HCEC 1CT (cell line): ENCODE data around the gene USP50.
"Not testable (repeated sequence)": the region's sequence is repeated elsewhere in the genome, so short reads cannot be mapped to it uniquely, and the experiment has no call there.

Experiments
- DNase-seq: peaks from one replicate; pipeline ENCODE4 v3.0.0-alpha.2; 2017

The USP50 gene

DNA sequence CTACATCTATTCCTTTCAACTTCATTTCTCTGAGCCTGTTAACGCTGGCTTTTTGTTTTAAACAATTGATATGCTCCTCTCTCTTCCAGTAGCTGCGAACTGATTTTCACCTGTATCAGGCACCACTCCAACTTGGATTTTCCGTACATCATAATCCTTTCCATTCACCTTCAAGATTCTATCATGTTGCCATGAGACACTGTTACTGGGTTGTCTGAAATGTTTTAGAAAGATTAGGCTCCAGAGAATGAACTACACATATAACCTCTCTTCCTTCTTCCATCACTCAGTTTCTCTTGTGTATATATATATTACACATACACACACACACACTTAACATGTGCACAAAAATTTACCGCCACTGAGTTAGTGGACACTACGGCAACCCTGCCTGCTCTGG lies at the start of gene USP50:
USP50 (minus strand) TSS at position 101 of the 400 bp plus-strand sequence. CDS start 141 bp downstream, outside the sequence.
- no peak for DNase-seq

- no peak for DNase-seq
These were observed 47.8 kb upstream of the USP50 start for GRCh38 chr15:50594311-50594710.

GRCh38 chr15:50593761-50594160 lies 47.3 kb upstream of the USP50 start:
- no peak for DNase-seq

DNA sequence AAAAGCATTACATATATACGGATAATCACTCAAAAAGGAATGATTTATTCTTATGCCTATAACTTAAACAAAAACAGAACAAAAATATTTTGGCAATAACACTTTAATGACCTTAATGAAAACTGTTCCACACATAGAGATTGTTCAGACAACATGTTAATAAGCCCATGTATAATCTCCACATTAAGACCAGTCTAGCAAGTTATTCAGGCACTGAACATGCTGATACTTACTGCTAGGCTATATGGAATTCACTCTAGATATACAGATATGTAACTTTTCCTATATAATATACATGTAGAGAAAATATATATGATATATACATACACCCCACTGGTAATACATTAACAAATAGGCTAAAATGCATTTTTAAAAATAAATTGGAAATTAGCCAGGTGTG lies 43.8 kb upstream of the USP50 start:
- no peak for DNase-seq

DNA sequence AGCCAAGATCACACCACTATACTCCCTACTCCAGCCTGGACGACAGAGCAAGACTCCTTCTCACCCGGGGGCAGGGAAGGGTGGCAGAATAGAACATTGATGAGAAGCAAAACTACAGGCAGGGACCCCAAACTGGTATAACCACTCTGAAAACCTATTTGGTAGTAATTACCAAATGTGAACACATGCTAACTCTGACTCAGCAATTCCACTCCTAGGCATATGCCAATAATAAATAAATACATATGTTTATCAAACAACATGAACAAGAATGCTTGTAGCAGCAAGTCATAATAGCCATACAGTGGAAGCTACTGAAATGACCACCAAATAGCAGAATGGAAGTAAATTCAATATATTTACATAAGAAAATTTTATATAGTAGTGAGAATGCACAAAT lies 31.0 kb upstream of the USP50 start:
- DNase-seq = no peak

DNA sequence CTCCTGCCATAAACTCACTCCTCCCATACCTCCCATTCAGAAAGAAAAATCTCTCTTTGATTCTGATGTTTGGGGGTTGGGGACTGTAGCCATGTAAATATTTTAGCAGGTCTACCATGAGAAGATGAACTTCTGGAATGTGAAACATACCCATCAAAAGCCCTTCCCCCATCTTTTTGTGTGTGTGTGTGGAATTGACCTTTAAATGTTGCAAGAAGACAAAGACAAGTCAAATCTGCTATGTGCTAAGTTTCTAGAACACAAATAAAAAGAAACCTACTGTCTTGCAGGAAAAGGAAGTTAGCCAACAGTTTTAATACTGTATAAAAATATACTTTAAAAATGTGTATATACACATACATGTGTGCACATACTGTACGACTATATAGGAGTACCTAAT lies 29.7 kb upstream of the USP50 start:
- DNase-seq = no peak

- not testable (repeated sequence) for DNase-seq
These were observed 27.4 kb upstream of the USP50 start for GRCh38 chr15:50573842-50574241.

GRCh38 chr15:50563756-50564155 lies 17.3 kb upstream of the USP50 start:
- DNase-seq = no peak

GRCh38 chr15:50562735-50563640 lies 16.5 kb upstream of the USP50 start:
- DNase-seq = no peak

- no peak for DNase-seq
These were observed 11.5 kb upstream of the USP50 start for GRCh38 chr15:50558012-50558411.

DNA sequence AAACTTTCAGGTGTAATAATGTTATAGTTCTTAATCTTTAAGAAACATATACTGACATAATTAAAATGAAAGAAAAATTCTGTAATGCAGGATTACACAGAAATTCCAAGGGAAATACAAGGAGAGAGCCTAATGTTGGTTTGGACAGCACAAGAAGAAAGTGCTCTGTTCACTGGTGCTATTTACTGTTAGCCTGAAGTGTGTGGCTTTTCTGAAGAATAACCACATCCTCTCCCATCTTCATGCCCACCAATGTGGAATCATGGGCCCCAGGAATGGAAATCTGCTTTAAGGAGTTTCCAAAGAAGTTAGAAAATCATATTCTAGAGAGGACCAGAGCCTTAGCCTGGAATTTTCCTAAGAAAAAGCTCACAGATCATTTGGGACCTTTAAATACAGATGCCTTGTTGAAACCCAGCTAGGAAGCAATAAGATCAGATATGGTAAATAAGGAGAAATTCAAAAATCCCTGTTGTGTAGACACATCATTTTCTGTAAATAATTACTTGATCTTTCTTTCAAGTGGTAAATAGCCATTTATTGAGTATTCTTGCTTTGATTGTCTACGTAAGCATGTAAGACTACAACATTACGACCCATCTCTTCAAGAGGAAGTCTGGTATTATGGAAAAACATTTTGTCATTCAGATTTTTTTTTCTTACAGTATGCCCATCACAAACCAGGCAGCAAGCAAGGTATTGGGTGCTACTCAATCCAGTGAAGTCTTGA lies 10.3 kb upstream of the USP50 start:
- no peak for DNase-seq

GRCh38 chr15:50552238-50552637 lies 5.8 kb upstream of the USP50 start:
- DNase-seq = no peak

DNA sequence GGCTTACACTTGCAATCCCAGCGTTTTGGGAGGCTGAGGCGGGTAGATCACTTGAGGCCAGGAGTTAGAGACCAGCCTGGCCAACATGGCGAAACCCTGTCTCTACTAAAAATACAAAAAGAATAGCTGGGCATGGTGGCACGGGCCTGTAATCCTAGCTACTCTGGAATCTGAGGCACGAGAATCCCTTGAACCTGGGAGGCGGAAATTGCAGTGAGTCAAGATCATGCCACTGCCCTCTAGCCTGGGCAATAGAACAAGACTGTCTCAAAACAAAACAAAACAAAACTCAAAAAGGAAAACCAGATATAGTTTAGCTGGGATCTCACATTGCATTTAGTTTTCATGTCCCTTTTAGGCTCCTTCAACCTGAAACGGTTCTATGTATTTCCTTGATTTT lies 2.9 kb upstream of the USP50 start:
- no peak for DNase-seq

DNA sequence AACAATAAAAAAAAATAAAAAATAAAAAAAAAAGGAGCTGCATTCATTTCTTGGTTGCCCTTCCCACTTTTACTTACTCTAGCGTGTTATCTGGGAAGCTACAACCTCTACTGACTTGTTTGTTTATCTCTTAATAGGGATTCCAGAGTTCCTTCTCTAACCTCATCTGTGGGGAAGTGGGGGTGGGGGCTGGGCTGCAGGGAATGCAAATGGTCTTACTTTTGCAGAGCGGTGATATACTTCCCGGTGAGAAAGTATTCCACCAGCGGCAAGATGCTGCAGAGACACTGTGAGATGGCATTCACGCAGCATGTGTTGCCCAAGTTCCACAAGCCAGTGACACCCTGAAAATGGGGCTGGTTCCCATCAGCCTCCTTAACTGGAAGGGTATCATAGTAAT lies 2.1 kb downstream of the USP50 start:
- no peak for DNase-seq

GRCh38 chr15:50543556-50543955 lies 2.9 kb downstream of the USP50 start:
- DNase-seq = no peak

DNA sequence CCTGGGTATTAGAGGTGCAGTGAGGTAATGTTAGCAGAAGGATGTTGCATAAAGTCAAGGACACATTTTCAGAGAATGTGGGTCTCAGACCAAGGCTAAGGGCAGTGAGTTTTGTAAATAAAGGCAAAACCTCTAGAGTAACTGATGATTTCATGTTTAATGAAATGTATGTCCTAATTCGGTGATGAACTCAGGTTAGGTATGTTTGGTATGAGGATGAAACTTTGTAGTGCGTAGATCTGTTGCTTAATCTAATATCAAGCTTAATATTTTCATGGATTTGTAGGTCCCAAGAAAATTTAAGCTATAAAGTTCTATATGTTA lies 3.6 kb downstream of the USP50 start:
- DNase-seq = peak; percentile 33

GRCh38 chr15:50531766-50532165 lies 14.7 kb downstream of the USP50 start:
- DNase-seq = no peak

- no peak for DNase-seq
These were observed 15.3 kb downstream of the USP50 start for GRCh38 chr15:50531163-50531562.

- DNase-seq = no peak
These were observed 22.6 kb downstream of the USP50 start for GRCh38 chr15:50523851-50524251.

DNA sequence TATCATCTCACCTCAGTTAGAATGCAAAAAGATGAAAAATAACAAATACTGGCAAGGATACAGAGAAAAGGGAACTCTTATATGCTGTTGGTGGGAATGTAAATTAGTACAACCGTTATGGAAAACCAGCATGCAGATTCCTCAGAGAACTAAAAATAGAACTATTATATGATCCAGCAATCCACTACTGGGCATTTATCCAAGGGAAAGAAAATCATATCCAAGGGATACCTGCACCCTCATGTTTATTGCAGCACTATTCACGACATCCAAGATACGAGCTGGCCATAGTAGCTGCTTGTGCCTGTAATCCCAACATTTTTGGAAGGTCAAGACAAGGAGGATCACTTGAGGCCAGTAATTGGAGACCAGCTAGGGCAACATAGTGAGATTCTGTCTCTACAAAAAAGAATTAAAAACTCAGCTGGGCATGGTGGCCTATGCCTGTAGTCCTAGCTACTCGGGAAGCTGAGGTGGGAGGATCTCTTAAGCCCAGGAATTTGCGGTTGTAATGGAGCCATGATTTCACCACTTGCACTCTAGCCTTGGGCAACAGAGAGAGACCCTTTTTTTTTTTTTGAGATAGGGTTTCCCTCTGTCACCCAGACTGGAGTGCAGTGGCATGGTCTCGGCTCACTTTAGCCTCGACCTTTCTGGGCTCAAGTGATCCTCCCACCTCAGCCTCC lies 26.6 kb downstream of the USP50 start:
- DNase-seq = no peak

DNA sequence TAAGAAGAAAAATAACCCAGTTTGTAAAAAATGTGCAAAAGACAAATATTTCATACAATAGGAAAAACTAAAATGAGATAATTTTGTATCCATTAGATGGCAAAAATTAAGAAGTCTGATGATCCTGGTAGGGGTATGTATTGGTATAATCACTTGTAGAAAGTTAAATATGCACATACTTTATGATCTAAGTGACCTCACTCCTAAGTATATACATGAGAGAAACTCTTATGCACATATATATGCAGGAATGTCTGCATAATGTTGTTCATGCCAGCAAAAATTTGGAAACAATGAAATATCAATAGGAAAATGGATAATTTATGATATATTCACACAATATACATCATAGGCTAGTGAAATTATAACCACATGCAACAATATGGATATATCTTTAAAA lies 33.5 kb downstream of the USP50 start:
- no peak for DNase-seq

- DNase-seq = peak; percentile 6
These were observed 40.3 kb downstream of the USP50 start for GRCh38 chr15:50506121-50506520.

DNA sequence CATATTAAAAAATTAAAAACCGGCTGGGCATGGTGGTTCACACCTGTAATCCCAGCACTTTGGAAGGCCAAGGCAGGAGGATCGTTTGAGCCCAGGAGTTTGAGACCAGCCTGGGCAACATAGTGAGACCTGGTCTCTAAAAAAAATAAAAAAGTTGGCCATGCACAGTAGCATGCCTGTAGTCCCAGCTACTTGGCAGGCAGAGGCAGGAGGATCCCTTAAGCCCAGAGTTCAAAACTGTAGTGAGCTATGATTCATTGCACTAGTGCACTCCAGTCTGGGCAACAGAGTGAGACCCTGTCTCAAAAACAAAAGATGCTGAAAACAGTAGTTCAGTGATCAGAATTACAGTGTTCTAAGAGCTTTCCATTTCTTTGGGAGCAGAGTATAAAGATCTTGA lies 40.8 kb downstream of the USP50 start:
- not testable (repeated sequence) for DNase-seq

- no peak for DNase-seq
These were observed 43.3 kb downstream of the USP50 start for GRCh38 chr15:50503144-50503543.
